Measurements from ENCODE around the gene MED31.
"Not testable (repeated sequence)": the region's sequence is repeated elsewhere in the genome, so short reads cannot be mapped to it uniquely, and the experiment has no call there.

MED31 gene

GRCh38 chr17:6655732-6656361 is 4.4 kb upstream of the MED31 start:
- H3K4me1 Mint-ChIP-seq, result peaks cover 38 to 59% of the 10 kb centered on the region in 2 donors
- H3K27me3 Mint-ChIP-seq, result not testable (repeated sequence)

DNA sequence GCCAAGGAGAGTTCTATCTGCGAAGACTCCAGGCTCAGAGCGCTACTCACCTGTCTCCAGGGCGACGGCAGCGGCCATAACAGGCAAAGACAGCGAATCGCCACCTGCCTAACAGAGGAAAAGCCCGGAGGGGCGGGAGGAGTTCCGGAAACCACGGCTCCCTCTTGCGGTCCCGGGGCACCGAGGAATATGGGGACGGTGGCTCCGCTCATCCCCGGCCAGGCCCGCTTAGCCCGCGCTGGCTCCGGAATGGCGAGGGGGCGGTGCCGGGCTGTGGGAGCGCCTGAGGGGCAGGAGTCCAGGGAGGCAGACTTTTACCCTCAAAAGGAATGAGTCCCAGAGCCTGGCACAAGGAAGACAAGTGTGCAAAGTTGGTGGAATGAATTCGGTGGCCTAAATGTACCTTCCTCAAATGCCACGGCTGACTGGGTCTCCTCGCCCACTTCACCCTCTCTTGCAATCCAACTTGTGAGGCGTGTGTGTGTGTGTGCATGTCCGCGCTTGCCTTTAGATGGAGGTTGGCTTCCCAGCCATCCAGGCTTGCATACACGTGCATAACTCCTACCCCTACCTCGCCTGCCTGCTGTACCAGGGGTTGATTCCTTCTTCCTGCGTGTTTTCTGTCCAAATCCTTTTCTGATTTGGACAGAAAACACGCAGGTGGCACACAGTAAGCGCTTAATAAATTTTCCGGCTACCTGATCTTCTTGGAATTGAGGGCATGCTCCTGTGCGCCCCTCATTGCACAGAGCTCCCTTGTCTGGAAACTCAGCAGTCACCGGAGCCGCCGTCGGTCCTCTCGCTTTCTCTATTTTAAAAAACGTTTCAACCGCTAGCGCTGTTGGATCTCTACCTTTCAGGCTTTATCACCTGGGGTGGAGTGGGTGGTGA is 3.7 kb upstream of the MED31 start:
- H3K4me1 Mint-ChIP-seq, result peaks cover 34 to 57% of the 10 kb centered on the region in 2 donors
- no peak for ATAC-seq (replicated peaks)
- H3K4me3 Mint-ChIP-seq, result no peak overlapping the region
- peaks cover 0 to 1% of the 10 kb centered on the region in 2 donors for H3K9me3 Mint-ChIP-seq
- no peak for DNase-seq
- H3K27me3 Mint-ChIP-seq, result no peaks in the 10 kb centered on the region
- H3K36me3 Mint-ChIP-seq, result peaks cover 7 to 15% of the 10 kb centered on the region in 2 donors
- H3K27ac Mint-ChIP-seq, result no peak overlapping the region

More at GRCh38 chr17:6655732-6656361, 4.4 kb upstream of the MED31 start:
- ATAC-seq (replicated peaks); H3K9me3 Mint-ChIP-seq; DNase-seq; H3K27ac Mint-ChIP-seq: not testable (repeated sequence)
- Mint-ChIP-seq H3K4me3 (peak overlapping the region; percentile 76 to 77), H3K36me3 (peaks cover 7 to 15% of the 10 kb centered on the region in 2 donors)

GRCh38 chr17:6651919-6652452 is 581 bp upstream of the MED31 start:
- DNase-seq (no peak), ATAC-seq (replicated peaks) (peak; percentile 20 to 33)
- Mint-ChIP-seq H3K9me3 (no peaks in the 10 kb centered on the region), H3K4me3 (peak overlapping the region; percentile 98), H3K27ac (peak overlapping the region; percentile 81), H3K27me3 (no peaks in the 10 kb centered on the region), H3K4me1 (peaks cover 27 to 57% of the 10 kb centered on the region in 2 donors), H3K36me3 (peaks cover 0 to 21% of the 10 kb centered on the region in 2 donors)

- no peak overlapping the region for H3K4me3 Mint-ChIP-seq
- no peaks in the 10 kb centered on the region for H3K27me3 Mint-ChIP-seq
- peaks cover 2 to 37% of the 10 kb centered on the region in 2 donors for H3K36me3 Mint-ChIP-seq
- DNase-seq, result no peak
- peaks cover 26 to 63% of the 10 kb centered on the region in 2 donors for H3K4me1 Mint-ChIP-seq
- no peaks in the 10 kb centered on the region for H3K9me3 Mint-ChIP-seq
- no peak for ATAC-seq (replicated peaks)
- no peak overlapping the region for H3K27ac Mint-ChIP-seq
Measured at GRCh38 chr17:6648181-6648580, 3.2 kb downstream of the MED31 start.

- Mint-ChIP-seq H3K4me1 (peaks cover 30 to 59% of the 10 kb centered on the region in 2 donors), H3K4me3 (no peak overlapping the region), H3K9me3 (no peaks in the 10 kb centered on the region), H3K27me3 (no peaks in the 10 kb centered on the region), H3K36me3 (peaks cover 6 to 31% of the 10 kb centered on the region in 2 donors), H3K27ac (peak overlapping the region; percentile 65)
- ATAC-seq (replicated peaks) (no peak), DNase-seq (no peak)
Measured at GRCh38 chr17:6643451-6644125, 7.8 kb downstream of the MED31 start.

DNA sequence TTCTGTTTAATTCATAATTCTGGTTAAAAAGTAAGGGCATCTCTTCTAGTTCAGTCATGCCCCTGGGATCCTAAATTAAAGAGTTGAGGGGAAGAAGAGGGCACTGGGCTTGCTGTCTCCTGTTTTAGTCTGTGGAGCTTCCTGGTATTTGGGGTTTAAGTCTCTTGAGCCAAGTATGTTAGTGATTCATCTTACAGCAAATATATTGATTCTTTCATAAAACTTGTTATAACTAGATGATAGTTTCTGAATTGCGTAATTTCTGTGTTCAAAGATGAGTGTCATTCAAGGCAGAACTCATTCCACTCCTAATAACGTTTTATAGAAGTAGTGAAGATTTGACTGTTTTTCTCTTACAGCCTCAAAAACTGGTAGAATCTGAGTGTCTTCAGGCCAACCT is 8.8 kb downstream of the MED31 start:
- Mint-ChIP-seq H3K36me3 (peaks cover 7 to 27% of the 10 kb centered on the region in 2 donors), H3K27ac (no peak overlapping the region), H3K9me3 (no peaks in the 10 kb centered on the region), H3K27me3 (no peaks in the 10 kb centered on the region), H3K4me1 (peaks cover 38 to 59% of the 10 kb centered on the region in 2 donors), H3K4me3 (no peak overlapping the region)
- ATAC-seq (replicated peaks) (no peak), DNase-seq (no peak)

DNA sequence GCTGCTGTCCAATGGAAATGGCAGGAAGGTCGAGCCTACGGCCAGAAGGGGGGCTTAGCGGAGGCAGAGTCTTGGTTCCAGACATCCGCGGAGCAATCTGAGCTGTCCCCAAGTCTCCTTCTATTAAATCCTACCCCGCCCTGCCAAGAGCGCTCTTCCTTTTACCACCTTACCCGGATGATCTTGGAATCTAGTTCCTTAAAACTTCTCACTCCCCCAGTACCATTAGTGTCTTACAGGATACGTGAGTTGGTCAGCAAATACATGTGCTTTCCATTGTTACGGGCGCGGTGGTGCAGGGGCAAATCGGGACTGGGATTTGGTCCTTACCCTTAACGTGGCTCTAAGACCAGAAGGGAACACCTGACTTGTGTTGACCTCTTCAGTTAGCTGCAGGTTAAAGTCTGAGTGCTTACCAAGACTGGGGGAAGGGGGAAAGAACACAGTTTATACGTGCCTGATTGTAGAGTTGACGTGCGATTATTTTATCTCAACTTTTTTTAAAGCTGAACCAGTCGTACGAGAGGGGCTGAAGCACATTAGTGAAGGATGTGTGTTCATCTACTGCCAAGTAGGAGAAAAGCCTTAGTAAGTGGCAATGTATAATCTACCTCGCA is 10.1 kb downstream of the MED31 start:
- ATAC-seq (replicated peaks) (peak; percentile 8 to 12), DNase-seq (no peak)
- peaks cover 7 to 30% of the 10 kb centered on the region in 2 donors for H3K36me3 Mint-ChIP-seq
- peaks cover 43 to 58% of the 10 kb centered on the region in 2 donors for H3K4me1 Mint-ChIP-seq
- no peaks in the 10 kb centered on the region for H3K27me3 Mint-ChIP-seq
- H3K9me3 Mint-ChIP-seq, result no peaks in the 10 kb centered on the region
- H3K4me3 Mint-ChIP-seq, result peak overlapping the region; percentile 96 to 98
- peak overlapping the region; percentile 99 for H3K27ac Mint-ChIP-seq

GRCh38 chr17:6640536-6641246 is 10.7 kb downstream of the MED31 start, which contains the start of the genes KIAA0753 and TXNDC17:
Gene KIAA0753, minus strand, starts transcription at chr17:6640711. Its CDS starts 5,608 bp downstream, at chr17:6635103.
Gene TXNDC17, plus strand, starts transcription at chr17:6641060. Its CDS starts 23 bp downstream, at chr17:6641083.
- H3K4me3 Mint-ChIP-seq, result peak within 1 kb of the TSS; percentile 96 to 98
- H3K27me3 Mint-ChIP-seq, result no peaks in the 10 kb centered on the region
- peak within 1 kb of the TSS; percentile 99 for H3K27ac Mint-ChIP-seq
- no peaks in the 10 kb centered on the region for H3K9me3 Mint-ChIP-seq
- peaks cover 7 to 27% of the 10 kb centered on the region in 2 donors for H3K36me3 Mint-ChIP-seq
- peak; percentile 95 for DNase-seq
- peak; percentile 92 to 95 for ATAC-seq (replicated peaks)
- peaks cover 41 to 58% of the 10 kb centered on the region in 2 donors for H3K4me1 Mint-ChIP-seq

GRCh38 chr17:6639586-6640535 is 11.5 kb downstream of the MED31 start:
- peak overlapping the region; percentile 99 for H3K27ac Mint-ChIP-seq
- ATAC-seq (replicated peaks) (peak; percentile 52 to 53), DNase-seq (no peak)
- H3K36me3 Mint-ChIP-seq, result peaks cover 5 to 23% of the 10 kb centered on the region in 2 donors
- H3K4me3 Mint-ChIP-seq, result peak overlapping the region; percentile 96 to 98
- H3K27me3 Mint-ChIP-seq, result no peaks in the 10 kb centered on the region
- H3K4me1 Mint-ChIP-seq, result peaks cover 39 to 52% of the 10 kb centered on the region in 2 donors
- H3K9me3 Mint-ChIP-seq, result no peaks in the 10 kb centered on the region

DNA sequence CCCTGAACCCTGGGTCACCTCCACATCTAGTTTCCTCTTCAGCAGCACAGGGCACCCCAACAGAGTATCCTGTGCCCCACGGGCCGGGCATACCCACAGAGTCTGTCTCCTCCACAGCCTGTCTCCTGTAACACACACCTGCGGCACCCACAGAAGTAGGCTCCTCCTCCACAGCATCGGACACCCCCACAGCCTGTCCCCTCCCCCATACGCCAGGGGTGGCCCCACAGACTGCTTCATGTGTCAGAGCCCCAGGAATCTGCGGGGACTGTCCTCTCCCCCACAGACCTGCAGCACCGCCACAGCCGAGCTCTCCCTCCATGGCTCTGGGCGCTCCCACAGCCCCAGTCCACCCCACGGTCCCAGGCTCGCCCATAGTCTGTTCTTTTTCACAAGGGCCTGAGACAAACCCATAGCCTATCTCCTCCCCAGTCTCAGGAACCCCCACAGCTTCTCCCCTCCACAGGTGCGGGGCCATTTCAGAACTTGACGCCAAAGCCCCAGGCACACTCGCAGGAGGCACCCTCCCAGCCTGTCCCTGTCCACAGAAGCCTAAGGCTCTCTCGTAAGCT is 12.3 kb downstream of the MED31 start:
- peak overlapping the region; percentile 99 for H3K27ac Mint-ChIP-seq
- peak overlapping the region; percentile 96 to 98 for H3K4me3 Mint-ChIP-seq
- peaks cover 11 to 23% of the 10 kb centered on the region in 2 donors for H3K36me3 Mint-ChIP-seq
- H3K9me3 Mint-ChIP-seq, result no peaks in the 10 kb centered on the region
- DNase-seq (no peak), ATAC-seq (replicated peaks) (no peak)
- H3K27me3 Mint-ChIP-seq, result no peaks in the 10 kb centered on the region
- peaks cover 37 to 45% of the 10 kb centered on the region in 2 donors for H3K4me1 Mint-ChIP-seq

DNA sequence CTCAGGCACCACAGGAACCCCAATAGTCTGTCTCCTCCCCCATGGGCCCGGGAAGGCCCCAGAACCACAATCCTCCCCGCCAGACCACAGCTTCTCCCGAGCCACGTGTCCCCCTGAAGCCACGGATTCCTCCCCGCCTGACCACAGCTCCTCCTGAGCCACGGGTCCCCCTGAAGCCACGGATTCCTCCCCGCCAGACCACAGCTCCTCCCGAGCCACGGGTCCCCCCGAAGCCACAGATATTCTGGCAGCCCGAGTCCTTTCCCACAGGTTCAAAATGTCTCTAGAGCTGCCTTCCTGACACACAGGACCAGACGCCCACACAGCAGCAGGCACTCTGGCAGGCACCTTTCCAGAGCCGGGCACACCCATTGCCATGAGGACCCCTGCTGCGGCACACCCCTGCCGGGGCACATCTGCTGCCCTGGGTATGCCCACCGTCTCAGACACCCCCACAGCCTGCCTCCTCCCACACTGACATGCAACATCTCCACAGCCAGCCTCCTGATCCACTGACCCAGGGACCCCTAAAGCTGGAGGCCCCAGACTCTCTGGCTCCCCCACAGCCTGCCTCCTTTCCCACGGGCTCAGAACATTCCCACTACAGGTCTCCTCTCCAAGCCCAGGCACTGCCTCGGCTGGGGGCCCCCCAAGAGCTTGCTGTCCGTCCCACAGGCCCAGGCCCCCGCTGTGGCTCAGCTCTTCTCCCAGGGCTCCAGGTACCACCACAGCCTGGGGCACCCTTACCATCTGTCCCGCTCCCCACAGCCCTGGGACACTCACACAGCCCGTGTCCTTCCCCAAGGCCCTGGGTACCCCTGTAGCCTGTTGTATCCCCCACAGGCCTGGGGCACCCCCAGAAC is 13.1 kb downstream of the MED31 start:
- H3K4me3 Mint-ChIP-seq, result peak overlapping the region; percentile 9 to 96
- no peak for DNase-seq
- H3K36me3 Mint-ChIP-seq, result peaks cover 17 to 27% of the 10 kb centered on the region in 2 donors
- no peaks in the 10 kb centered on the region for H3K27me3 Mint-ChIP-seq
- no peak for ATAC-seq (replicated peaks)
- peak overlapping the region; percentile 86 for H3K27ac Mint-ChIP-seq
- H3K9me3 Mint-ChIP-seq, result no peaks in the 10 kb centered on the region
- peaks cover 35 to 42% of the 10 kb centered on the region in 2 donors for H3K4me1 Mint-ChIP-seq
